ENCODE measurements around the gene SELENOK.

Gene SELENOK

GRCh38 chr3:53841296-53841695 is 50.4 kb downstream of the SELENOK start:
- DNase-seq = no peak

- no peak for DNase-seq
Measured at GRCh38 chr3:53837331-53837730, 54.3 kb downstream of the SELENOK start.

GRCh38 chr3:53836084-53836872 is 55.4 kb downstream of the SELENOK start:
- no peak for DNase-seq

GRCh38 chr3:53835257-53835656 is 56.4 kb downstream of the SELENOK start:
- DNase-seq = no peak

- peak; percentile 24 for DNase-seq
Measured at GRCh38 chr3:53834429-53835095, 57.1 kb downstream of the SELENOK start.

Data from right forelimb (tissue), 1 donor.